GM19455 (cell line): ENCODE data around the gene INPP4A.
A peak's percentile ranks its signal among the peaks of the same experiment; 100 is the strongest.
"Not testable (repeated sequence)": the region's sequence is repeated elsewhere in the genome, so short reads cannot be mapped to it uniquely, and the experiment has no call there.

Experiments used
- ATAC-seq: cut with Tn5 transposase; IDR thresholded peaks from one replicate; pipeline ENCODE4 v1.9.1; 2021; ENCODE audit not compliant: unreplicated experiment

The INPP4A gene

DNA sequence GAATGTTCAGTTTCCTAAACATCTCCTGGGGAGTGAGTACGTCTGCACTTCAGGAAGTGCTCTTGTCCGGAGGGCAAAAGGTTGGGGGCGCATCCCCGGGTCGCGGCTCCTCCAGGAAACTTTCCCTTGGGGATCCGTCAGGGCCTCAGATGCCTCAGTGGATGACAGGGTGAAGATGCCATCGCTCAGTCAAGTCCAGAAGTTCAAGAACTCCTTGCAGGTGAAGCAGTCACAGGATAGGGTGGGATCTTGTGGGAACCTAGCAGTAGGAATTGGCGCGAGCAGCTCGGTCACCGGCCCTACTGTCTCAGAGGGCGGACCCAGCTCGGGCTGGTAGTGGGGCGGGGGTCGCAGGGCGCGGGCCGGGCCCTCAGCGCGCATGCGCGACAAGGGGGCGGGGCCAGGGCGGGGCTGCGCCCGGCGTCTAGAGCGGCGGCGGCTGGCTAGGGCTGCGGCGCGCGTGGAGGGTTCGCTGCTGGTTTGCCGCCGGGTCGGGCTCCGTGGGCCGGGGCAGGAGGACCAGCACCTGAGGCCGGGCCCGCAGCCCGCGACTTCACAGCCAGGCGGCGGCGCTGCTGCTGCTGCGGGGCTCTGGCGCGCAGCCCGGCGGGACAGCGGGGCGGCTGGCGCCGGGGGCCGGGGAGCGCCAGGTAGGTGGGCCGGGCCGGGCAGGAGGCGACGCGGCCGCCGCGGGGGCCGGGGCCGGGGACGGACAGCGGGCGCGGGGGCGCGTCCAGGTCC is at the start of gene INPP4A:
Gene INPP4A (plus strand): TSS at position 423 of the 741 bp plus-strand sequence. CDS start 75,191 bp downstream, outside the sequence.
- peak; percentile 84 for ATAC-seq

DNA sequence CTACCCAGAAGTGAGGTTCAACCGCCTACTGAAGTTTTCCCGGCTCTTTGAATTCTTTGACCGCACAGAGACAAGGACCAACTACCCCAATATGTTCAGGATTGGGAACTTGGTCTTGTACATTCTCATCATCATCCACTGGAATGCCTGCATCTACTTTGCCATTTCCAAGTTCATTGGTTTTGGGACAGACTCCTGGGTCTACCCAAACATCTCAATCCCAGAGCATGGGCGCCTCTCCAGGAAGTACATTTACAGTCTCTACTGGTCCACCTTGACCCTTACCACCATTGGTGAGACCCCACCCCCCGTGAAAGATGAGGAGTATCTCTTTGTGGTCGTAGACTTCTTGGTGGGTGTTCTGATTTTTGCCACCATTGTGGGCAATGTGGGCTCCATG is 48.7 kb upstream of the INPP4A start:
- no peak for ATAC-seq

DNA sequence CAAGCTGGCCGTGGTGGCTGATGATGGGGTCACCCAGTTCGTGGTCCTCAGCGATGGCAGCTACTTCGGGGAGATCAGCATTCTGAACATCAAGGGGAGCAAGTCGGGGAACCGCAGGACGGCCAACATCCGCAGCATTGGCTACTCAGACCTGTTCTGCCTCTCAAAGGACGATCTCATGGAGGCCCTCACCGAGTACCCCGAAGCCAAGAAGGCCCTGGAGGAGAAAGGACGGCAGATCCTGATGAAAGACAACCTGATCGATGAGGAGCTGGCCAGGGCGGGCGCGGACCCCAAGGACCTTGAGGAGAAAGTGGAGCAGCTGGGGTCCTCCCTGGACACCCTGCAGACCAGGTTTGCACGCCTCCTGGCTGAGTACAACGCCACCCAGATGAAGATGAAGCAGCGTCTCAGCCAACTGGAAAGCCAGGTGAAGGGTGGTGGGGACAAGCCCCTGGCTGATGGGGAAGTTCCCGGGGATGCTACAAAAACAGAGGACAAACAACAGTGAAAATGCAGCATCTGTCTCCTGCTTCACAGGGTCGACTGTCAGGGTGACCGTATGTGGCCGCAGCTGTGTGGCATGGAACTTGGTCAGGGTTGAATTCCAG is 47.8 kb upstream of the INPP4A start:
- no peak for ATAC-seq

DNA sequence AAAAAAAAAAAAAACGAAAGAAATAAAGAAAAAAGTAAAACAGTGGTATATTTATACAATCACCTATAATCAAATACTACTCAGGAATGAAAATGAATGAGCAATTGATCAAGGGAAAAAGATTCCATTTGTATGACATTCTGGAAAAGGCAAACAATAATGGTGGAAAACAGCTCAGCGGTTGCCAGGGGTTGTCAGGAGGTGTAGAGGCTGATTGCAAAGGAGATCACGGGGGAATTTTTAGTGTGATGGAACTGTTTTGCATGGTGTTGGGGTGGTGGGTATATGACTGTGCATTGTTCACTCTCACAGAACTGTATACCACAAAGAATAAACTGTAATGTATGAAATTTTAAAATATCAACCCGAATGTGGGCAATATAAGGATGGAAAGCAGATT is 45.5 kb upstream of the INPP4A start:
- ATAC-seq, result no peak

DNA sequence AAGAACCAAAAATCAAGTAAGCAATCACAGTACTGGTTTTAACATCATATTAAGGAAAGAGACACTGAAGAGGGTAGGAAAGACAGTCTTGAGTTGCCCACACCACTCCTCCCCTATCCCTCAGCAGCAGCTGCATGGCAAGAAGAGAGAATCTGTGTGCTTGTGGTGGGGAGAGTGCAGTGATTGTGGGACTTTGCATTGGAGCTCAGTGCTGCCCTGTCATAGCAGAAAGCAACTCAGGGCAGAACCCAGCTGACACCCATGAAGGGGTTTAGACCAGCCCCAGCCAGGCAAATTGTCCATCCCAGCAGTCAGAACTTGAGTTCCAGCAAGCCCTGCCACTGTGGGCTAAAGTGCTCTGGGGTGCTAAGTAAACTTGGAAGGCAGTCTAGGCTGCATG is 40.8 kb upstream of the INPP4A start:
- ATAC-seq, result no peak

DNA sequence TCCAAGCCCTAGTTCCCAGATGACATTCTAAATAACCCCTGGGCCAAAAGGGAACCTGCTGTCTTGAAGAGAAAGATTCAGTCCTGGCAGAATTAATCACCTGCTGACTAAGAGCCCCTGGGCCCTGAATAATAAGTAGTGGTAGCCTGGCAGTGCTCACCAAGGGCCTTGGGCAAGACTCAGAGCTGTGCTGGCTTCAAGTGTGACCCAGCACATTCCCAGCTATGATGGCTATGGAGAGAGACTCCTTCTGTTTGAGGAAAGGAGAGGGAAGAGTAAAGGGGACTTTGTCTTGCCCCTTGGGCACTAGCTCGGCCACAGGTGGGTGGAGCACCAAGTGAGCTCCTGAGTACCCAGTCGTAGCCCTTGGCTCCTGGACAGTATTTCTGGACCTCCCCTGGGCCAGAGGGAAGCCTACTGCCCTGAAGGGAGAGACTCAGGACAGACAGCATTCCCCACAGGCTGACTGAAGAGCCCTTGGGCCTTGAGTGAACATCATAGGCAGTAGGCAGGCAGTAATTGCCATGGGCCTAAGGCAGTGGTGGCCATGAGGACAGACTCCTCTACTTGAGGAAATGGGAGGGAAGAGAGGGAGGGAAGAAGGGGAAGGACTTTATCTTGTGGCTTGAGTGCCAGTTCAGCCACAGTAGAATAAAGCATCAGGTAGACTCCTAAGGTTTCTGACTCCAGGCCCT is 40.0 kb upstream of the INPP4A start:
- no peak for ATAC-seq

DNA sequence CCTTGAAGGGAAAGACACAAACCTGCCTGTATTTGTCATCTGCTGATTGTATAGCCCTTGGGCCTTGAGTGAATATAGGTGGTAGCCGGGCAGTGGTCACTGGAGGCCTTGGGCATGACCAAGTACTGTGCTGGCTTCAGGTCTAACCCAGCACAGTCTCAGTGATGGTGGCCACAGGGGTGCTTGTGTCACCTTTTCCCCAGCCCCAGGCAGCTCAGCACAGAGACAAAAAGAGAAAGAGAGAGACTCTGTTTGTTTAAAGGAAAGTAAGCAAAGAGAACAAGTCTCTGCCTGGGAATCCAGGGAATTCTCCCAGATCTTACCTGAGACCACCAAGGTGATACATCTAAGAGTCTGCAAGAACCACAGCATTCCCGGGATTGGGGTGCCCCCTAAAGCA is 39.4 kb upstream of the INPP4A start:
- no peak for ATAC-seq

DNA sequence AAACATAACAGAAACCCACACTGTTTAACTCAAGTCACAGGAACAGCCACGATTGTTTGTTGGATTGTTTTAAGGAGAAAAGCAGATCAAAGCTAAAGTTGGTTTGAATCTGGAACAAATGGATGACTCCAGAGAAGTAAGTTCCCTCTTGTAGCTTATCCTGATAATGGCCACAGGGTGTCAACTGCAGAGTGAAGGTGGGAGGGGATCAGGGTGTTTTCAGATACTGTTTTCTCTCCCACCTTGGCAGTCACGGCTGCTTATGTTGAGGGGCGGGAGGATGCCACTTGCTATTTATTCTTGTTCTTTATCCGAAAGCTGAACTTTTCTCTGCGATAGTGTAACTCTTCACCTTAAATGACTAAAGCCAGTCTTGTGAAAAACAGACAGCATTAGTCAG is 36.5 kb upstream of the INPP4A start:
- ATAC-seq, result no peak

DNA sequence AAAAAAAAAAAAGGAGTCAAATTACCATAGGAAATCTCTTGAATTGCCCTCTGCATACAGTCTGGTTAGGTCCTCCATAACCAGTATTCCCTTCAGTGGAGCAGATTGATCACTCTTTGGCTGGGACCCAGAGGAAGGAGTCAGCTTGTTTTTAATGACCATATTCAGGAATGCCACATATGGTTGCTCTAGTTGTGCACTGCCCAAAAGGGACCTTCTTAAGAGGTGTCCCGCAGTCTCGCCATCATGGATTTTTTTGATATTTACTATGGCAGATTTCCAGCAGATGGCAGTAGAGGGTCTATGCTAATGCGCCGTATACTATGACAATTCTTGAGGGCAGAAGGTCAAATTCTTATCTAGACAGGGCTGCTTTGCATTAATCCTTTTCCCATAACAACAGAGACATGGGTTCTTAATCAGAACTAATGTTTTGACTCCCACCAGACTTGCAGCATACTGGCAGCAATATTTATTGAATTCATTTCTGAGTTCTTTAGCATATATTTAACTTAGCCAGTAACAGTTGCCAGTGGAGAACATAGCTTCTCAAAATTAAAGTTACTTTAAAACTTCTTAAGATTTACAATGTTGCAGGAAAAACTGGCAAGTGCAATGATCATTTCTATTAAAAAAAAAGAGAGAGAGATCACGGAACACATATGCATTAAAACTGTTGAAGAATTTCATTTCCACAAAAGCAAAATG is 31.8 kb upstream of the INPP4A start:
- no peak for ATAC-seq

DNA sequence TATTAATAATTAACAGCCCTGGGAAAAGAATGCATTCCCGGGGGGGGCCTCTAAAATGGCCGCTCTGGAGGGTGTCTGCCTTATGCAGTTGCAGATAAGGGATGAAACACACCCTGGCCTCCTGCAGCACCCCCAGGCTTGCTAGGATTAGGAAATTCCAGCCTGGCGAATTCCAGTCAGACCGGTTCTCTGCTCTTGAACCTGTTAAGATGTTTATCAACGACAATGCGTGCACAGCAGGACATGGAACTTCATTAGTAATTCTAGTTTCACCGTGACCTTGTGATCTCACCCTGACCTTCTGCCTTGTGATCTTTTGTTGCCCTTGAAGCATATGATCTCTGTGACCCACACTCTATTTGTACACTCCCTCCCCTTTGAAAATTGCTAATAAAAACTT is 30.4 kb upstream of the INPP4A start:
- not testable (repeated sequence) for ATAC-seq

DNA sequence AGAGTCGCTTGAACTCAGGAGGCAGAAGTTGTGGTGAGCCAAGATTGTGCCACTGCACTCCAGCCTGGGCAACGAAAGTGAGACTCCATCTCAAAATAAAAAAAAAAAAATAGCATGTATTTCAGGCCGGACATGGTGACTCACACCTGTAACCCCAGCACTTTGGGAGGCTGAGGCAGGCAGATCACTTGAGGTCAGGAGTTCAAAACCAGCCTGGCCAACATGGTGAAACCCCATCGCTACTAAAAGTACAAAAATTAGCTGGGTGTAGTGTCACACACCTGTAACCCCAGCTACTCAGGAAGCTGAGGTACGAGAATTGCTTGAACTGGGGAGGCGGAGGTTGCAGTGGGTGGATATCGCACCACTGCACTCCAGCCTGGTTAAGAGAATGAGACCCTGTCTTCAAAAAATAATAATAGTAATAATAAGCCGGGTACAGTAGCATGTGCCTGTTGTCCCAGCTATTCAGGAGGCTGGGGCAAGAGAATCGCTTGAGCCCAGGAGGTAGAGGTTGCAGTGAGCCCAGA is 28.9 kb upstream of the INPP4A start:
- not testable (repeated sequence) for ATAC-seq

DNA sequence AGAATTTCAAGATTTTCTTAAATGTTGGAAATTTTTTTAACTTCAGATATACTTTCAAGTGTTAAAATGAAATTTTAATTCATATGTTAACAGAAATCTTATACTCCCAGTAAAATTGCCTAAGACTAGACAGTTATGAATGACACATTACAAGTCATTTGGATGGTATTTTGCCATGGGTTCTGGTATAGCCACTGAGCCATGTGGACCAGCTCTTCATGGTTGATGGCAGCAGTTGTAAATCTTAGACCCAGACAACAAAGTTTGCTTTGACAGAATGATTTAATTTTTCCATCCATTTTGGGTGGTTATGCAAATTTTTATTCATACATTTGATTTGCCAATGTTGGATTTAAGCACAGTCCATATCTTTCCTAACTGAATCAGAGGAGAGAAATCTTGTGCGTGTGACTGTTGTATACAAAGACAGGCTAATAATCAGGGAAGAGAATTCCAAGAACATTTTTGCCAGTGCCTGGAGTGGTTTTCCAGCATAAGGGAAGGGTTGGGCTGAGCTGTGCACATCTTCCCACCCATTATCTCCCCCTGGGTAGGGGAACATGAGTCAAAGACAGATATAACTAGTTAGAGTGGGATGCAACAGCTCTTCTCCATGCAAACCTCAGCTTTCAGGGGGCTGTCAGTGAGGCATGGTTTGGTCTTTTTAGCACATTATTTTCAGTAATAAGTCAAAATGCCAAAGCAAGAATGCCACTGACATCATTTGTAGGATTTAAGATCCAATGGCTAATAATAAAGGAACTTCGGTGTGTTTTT is 28.1 kb upstream of the INPP4A start:
- no peak for ATAC-seq

DNA sequence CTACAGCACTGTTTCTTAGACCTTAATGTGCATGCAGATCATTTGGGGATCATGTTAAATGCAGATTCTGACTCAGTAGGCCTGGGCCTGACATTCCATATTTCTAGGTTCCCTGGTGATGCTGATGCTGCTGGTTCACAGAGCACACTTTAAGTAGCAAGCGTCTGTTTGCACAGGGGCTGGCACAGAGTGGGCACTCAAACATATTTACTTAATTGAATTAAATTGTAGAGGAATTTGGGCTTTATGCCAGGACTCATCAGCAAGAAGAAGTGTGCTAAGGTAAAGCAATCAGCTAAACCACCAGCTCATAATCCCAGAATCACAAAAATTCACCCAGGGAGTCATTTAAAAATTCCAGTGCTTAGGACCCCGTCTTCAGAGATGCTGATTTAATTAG is 25.1 kb upstream of the INPP4A start:
- ATAC-seq, result no peak

DNA sequence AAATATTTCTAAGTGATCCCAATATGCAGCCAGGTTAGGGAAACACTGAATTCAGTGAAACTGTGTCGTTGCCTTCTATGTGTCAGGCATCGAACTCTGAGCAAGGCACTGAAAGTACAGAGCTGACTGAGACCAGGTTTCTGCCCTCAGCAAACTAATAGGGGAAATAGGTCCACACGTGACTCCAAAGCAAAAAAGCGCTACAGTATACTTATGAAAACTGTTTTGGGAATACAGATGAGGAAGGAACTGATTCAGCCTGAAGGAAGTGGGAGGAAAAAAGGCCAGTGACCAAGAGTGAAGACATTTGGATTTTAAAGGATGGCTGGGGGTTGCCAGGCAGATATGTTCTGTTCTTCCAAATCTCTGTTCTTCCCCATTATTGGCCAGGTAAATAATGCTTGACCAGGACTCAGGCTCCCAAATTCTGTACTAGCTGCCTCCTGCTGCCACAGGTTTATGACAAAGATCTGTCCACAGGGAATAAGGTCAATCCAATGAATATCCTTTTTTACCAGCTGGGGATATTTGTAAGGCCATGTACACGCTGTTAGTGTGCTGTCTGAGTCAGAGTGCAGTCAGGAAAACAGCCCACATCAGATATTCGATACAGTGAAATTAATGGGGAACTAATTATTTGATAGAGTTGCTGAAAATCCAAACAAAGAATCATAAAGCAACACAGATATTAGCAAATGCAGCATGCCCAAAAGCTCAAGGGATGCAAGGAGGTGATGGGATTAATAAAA is 24.5 kb upstream of the INPP4A start:
- no peak for ATAC-seq

DNA sequence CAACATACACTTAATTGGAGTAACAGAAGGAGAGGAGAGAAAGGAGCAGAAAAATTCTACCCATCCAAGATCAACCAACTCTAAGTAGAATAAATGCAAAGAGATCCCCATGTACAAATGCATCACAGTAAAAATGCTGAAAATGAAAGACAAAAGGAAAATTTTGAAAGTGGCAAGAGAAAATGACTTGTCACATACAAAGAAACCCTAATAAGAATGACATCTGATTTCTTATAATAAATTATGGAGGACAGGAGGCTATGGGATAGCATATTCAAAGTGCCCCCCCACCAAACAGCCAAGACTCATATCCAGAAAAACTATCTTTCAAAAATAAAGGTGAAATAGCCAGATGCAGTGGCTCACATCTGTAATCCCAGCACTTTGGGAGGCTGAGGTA is 22.2 kb upstream of the INPP4A start:
- no peak for ATAC-seq

DNA sequence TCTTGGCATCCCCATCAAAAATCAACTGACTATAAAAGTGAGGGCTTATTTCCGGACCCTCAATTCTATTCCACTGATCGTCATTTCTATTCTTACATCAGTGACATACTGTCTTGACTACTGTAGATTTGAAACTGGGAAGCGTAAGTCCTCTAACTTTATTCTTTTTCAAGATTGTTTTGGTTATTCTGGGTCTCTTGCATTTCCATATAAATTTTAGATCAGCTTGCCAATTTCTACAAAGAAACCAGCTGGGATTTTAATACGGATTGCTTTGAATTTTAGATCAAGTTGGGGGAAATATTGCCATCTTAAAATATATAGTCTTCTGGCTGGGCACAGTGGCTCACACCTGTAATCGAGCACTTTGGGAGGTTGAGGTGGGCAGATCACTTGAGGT is 17.9 kb upstream of the INPP4A start:
- ATAC-seq, result no peak

DNA sequence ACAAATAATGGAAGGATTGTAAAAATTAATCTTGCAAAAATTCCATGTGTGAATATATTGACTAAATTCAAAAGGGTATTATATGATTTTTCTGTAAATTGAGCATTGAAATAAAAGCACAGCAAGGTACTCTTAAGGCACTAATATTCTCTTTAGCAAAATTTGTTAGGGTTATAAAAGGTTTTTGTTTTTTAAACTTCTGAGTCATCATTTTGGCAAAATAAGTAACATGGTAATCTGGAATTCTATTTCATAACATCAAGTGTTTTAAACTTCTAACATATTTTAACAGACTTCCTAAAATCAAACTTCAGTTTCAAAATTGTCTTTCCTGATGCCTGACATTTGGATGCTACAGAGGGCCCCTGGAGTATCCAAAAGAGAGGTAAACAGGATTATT is 12.5 kb upstream of the INPP4A start:
- no peak for ATAC-seq

DNA sequence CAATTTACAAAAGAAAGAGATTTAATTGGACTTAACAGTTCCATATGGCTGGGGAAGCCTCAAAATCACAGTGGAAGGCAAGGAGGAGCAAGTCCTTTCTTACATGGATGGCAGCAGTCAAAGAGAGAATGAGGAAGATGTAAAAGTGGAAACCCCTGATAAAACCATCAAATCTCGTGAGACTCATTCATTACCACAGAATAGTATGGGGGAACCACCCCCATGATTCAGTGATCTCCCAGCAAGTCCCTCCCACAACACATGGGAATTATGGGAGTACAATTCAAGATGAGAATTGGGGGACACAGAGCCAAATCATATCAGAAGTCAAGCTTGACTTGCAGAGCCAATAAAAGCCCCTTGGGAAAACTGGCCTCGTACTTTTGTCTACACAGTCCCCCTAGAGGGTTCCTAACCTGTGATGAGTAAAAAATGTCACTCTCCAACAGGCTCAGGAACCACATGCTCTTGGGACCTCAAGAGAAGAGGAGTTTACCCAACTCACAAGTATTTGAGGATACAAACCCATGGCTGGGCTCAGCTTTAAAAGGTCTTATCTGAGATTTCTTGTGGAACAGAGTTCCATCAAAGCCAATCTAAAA is 11.2 kb upstream of the INPP4A start:
- ATAC-seq, result no peak

DNA sequence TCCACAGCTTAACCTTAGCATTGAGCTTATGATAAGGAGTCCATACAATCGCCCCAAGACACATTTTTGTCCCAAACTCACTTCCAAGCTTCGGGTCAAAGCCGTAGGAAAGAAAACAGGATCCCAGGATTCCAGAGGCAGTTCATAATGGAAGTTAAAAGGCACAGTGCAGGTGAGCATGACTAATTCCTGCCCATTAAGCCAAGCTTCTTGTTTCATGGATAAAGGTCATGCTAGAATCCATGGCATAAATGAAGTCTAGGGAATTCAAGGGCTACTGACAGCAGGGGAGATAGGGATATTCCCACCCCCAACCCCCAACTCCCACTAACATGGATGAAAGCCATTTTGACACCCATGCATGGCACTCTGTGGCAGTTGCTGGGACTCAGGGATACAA is 10.2 kb upstream of the INPP4A start:
- ATAC-seq, result no peak
